ENCODE measurements around the gene ZCCHC3.
"Not testable (repeated sequence)": the region's sequence is repeated elsewhere in the genome, so short reads cannot be mapped to it uniquely, and the experiment has no call there.

ZCCHC3 gene

DNA sequence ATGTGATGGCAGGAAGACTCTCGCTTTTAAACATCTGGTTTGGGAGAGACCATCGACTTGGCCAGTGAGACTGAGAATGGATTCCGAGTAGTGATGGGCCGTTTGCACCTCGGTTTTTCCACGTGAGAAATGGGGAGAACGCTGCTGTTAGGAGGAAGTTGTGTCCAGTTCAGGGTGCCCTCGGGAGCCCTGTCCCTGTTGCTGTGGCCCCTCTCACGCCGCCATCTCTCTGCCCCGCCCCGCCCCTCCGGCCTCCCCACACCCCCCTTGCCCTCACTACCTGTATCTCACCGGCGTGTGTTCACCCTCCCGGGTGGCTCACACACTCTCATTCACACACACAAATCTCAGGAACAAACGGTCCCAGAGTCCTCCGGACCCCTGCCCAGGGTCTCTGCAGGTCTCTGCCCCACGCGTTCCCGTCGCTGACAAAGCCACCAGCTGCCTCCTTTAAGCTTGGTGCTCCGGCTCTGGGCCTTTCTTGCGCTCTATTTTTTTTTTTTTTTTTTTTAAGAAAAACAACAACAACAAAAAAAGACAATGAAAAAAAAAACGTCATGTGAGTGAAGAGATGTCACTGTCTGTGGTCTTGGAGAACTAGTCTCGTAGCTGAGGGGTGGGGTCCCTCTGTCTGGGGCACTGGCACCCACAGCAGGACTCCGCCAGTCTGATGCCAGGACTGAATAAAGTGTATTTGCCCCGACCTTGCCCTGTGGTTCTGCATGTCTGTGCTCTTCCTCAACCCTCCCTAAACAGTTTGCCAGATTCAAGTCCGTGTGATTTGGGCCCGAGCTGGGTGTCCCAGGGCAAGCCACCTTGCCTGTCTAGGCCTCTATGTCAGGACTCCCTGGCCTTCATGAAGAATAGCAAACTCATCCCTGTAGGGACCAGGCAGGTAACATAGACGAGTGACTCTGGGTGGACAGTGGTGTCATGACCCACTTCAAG, 30.9 kb downstream of the ZCCHC3 start:
- in situ Hi-C loops (cut with MboI; ENCODE audit: low pct_unique_long_range_greater_than_20kb, low sequenced_read_pairs, unreplicated experiment): no loop called here
- DNase-seq (ENCODE audit: low spot score): no peak
- TF ChIP-seq, protein P1, sequence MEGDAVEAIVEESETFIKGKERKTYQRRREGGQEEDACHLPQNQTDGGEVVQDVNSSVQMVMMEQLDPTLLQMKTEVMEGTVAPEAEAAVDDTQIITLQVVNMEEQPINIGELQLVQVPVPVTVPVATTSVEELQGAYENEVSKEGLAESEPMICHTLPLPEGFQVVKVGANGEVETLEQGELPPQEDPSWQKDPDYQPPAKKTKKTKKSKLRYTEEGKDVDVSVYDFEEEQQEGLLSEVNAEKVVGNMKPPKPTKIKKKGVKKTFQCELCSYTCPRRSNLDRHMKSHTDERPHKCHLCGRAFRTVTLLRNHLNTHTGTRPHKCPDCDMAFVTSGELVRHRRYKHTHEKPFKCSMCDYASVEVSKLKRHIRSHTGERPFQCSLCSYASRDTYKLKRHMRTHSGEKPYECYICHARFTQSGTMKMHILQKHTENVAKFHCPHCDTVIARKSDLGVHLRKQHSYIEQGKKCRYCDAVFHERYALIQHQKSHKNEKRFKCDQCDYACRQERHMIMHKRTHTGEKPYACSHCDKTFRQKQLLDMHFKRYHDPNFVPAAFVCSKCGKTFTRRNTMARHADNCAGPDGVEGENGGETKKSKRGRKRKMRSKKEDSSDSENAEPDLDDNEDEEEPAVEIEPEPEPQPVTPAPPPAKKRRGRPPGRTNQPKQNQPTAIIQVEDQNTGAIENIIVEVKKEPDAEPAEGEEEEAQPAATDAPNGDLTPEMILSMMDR (IDR thresholded peaks at IDR 0.05; ENCODE audit: extremely low read depth, insufficient read depth, missing control alignments): no peak

DNA sequence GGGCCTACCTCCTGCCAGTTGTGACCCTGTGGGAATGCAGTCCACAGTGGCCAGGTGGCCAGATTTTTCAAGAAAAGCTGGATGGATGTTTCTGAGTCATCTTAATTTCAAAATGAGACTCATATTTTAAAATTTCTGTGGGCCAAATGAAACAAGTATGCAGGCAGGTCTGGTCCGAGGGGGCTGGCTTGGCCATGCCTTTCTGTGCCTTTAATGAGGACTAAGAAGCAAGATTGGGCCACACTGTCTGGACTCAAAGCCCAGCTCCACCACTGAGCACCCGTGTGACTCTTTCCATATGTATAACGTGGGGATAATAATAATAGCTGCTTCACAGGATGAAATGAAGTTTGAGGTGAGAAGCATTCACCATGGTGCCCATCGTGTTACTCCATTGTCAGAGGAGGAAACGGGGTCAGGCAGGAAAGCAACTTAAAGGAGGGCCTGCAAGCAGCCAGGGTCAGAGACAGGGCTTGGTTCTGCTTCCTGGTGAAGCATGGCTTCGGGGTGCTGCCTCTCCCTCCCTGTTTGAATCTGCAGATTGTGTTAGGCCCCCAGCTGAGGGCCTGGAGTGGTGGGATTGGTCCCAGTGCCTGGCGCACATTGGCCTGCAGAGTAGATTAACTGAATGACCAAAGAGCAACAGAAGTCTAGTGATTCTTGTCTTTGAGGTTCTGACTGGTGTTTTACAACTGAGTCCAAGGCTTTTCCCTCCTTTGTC, 31.8 kb downstream of the ZCCHC3 start:
- DNase-seq (ENCODE audit: low spot score): no peak
- in situ Hi-C loops (cut with MboI; ENCODE audit: low pct_unique_long_range_greater_than_20kb, low sequenced_read_pairs, unreplicated experiment): no loop called here
- TF ChIP-seq, protein P1 (IDR thresholded peaks at IDR 0.05; ENCODE audit: extremely low read depth, insufficient read depth, missing control alignments): no peak

DNA sequence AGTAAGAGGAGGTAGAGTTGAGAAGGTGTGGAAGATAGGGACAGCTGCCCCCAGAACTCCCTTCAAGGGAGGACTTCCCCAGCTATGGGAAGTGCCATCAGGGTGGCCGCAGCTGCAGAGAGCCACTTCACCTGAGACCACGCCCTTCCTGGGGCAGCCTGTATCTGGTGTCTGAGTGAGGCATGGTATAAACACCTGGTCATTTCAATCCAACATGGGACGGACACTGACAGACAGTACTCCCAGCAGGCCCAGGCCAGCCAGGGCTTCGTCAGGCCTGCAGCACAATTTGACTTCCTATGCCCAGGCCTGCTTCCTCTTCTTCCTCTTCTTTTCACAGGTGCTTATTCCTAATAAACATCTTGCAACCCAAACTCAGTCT, 32.5 kb downstream of the ZCCHC3 start:
- TF ChIP-seq, protein P1 (IDR thresholded peaks at IDR 0.05; ENCODE audit: extremely low read depth, insufficient read depth, missing control alignments): no peak
- in situ Hi-C loops (cut with MboI; ENCODE audit: low pct_unique_long_range_greater_than_20kb, low sequenced_read_pairs, unreplicated experiment): loop anchor here (10.0 kb wide), 1 partner anchor 105 kb away; the partner anchor contains the start of gene DEFB129
- no peak for DNase-seq (ENCODE audit: low spot score)

DNA sequence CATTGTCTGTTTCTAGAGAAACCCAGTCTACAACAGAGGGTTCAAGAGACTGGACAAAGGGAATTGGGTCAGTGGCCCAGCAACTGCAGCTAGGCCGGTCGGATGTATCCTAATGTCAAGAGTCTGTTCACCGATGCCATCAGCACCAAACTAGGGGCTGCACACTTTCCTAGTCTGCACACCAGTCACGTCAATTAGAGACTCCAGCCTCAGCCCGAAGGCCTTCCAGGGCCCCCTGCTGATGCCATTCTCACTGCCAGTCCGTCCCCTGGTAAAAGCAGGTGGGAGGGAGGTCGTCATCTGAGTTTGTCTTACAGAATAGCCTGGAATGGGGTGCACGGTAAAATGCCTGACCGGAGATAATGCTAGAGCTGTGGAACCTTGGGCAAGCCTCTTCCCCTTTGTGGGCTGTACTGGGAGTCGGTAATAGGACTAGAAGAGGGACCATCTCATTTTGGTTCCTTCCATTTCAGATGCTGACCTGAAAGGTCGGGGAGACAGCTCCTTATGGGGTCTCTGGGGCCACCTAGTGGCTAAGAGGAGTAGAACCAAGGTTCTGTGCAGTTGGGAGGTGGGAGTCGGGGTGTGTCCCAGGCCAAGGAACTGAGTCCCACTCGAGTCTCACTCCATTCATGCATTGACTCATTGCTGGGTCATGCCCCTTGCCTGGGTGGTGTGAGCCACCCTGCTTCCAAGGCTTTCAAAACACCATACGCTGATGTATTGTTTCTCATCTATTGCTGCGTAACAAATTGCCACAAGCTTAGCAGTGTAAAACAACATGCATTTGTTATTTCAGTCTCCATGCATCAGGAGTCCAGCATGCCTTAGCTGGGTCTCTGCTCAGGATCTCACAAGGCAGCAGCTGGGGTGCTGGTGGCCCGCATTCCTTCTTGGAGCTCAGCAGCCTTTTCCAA, 33.1 kb downstream of the ZCCHC3 start:
- peak; percentile 83 for DNase-seq (ENCODE audit: low spot score)
- in situ Hi-C loops (cut with MboI; ENCODE audit: low pct_unique_long_range_greater_than_20kb, low sequenced_read_pairs, unreplicated experiment): loop anchor here (10.0 kb wide), 1 partner anchor 106 kb away; the partner anchor contains the start of gene DEFB129
- TF ChIP-seq, protein P1 (IDR thresholded peaks at IDR 0.05; ENCODE audit: extremely low read depth, insufficient read depth, missing control alignments): peak; percentile 81

DNA sequence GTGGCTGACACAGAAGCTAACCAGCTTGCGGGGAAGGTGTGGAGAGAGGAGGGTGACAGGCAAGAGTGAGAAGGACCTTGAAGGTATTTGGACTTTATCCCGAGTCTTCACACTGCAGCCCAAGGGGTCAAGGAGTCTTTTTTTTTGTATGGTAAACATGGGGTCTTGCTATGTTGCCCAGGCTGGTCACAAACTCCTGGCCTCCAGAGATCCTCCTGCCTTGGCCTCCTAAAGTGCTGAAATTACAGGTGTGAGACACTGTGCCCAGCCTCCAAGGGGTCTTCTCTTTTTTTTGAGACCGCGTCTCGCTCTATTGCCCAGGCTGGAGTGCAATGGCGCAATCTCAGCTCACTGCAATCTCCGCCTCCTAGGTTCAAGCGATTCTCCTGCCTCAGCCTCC, 37.2 kb downstream of the ZCCHC3 start:
- no peak for DNase-seq (ENCODE audit: low spot score)
- in situ Hi-C loops (cut with MboI; ENCODE audit: low pct_unique_long_range_greater_than_20kb, low sequenced_read_pairs, unreplicated experiment): loop anchor here (10.0 kb wide), 1 partner anchor 110 kb away; the partner anchor contains the start of gene DEFB129
- TF ChIP-seq, protein P1 (IDR thresholded peaks at IDR 0.05; ENCODE audit: extremely low read depth, insufficient read depth, missing control alignments): no peak

DNA sequence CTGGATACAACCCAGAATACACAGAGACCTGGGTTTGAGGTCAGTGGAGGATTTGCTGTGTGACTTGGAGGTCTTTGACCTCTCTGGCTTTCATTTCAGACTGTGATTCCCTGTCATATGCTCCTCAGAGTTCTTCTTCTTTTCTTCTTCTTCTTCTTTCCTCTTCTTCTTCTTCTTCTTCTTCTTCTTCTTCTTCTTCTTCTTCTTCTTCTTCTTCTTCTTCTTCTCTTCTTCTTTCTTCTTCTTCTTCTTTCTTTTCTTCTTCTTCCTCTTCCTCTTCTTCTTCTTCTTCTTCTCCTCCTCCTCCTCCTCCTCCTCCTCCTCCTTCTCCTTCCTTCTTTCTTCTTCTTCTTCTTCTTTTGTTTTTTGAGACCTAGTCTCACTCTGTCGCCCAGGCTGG, 38.7 kb downstream of the ZCCHC3 start:
- in situ Hi-C loops (cut with MboI; ENCODE audit: low pct_unique_long_range_greater_than_20kb, low sequenced_read_pairs, unreplicated experiment): loop anchor here (10.0 kb wide), 1 partner anchor 111 kb away; the partner anchor contains the start of gene DEFB129
- DNase-seq (ENCODE audit: low spot score): not testable (repeated sequence)

Measured in GM13977 (cell line).